Epithelial cell of proximal tubule (primary cell): Measurements from ENCODE around the gene NXN. TPM values are rescaled to one million over a fixed set of nuclear protein-coding genes. Genes with fewer than 3 reads are reported as not detected.
"Not testable (repeated sequence)": the region's sequence is repeated elsewhere in the genome, so short reads cannot be mapped to it uniquely, and the experiment has no call there.

Experiments
- DNase-seq: peaks from one replicate; pipeline ENCODE4 v3.0.0-alpha.2; 2011; ENCODE audit warnings: low read depth
- H3K4me3 ChIP-seq: 2 replicates; pipeline ENCODE4 v1.5.1; 2011; ENCODE audit warnings: low read depth, mild to moderate bottlenecking, low read length
- CTCF ChIP-seq: conservative IDR thresholded peaks from 2 replicates; pipeline ENCODE4 v1.5.1; 2012; ENCODE audit warnings: low read depth, mild to moderate bottlenecking, low read length
- total RNA-seq: library from RNA; depleted of rRNA; stranded (reverse); fragments of >200 nt; gene quantifications from 2 replicates; pipeline ENCODE4 v1.2.3, GENCODE V29; 2015

Gene NXN
- total RNA-seq, 1 donor from 2014 or later, result 31.1 TPM

DNA sequence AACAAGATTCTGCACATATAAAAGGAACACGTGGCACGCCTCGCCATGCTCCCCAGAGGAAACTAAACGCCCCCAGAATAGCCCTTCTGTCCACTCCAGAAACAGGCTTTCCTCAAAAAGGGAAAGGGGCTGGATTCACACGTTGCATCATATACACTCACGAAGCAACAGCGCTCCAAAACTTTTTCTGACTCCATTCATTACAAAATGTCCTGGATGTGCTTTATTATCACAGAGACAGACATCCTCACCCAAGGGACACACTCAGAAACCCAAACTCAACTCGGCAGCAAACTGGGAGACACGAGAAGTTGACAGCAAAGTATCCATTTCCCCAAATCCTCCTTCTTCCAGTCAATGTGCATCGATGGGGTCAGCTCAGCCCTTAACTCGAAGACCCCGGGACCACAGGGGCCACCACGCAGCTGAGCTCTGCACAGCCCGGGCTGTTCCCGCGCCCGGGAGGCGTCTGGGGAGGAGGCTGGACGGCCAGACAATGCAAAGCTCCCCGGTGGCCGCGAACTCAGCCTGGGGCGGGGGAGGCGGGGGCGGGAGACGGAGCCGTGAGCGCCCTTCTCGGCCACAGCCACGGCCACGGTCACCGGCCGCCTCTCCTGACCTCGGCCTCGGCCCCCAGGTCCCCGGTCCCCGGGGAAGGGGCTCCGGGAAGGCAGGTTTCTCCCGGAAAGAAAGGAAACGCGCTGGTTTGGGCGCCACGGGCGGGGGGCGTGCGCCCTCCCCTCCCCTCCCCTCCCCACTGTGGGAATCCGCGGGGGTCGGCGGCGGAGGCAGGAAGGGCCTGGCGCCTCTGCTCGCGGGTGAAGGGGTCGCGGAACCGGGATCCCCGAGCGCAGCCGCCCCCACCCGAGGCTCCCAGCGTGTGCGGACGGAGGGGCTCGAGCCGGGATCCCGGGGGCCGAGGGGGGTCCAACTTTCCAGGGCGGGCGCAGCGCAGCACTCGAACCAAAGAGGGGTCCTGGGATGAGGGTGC lies 1.2 kb downstream of the NXN start:
- TF ChIP-seq CTCF, result no peak
- no peak for DNase-seq
- peak overlapping the region; percentile 74 for H3K4me3 ChIP-seq

DNA sequence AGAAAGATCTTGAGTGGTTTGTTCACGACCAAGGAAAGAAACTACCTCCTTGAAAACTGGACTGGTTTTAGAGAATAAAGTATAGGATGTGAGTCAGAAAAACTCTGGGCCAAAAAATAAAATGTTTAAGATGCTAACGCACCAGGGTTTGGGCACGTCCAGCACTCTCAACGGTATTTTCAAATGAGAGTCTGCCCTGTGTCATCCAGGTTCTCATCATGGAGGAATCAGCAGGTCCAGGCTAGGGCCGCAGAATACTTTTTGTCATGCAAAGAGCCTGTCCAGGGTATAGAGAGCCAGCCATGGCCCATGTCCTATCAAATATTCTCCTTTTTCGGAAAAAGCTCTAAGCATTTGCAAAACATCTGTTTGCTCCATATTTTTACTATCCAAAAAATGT lies 2.4 kb downstream of the NXN start:
- no peak for DNase-seq
- TF ChIP-seq CTCF, result no peak
- H3K4me3 ChIP-seq, result no peak overlapping the region

DNA sequence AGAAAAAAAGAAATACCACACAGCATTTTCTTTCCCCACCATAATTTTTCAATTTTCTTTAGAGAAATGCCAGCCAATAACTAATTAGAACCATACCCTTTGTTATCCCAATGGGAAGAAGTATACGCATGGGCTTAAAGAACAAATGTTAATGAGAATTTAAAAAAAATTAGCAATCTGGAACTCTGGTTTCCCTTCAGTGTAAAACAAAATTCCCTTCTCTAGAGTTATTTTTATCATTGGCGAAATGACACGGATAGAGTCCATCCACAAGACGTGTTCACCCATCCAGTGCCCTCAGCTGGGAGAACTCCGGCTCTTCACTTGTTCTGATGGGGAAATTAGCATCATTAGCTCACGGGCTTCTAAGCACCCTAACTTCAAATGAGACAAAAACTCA lies 3.3 kb downstream of the NXN start:
- DNase-seq, result no peak
- H3K4me3 ChIP-seq, result no peak overlapping the region
- no peak for TF ChIP-seq CTCF

DNA sequence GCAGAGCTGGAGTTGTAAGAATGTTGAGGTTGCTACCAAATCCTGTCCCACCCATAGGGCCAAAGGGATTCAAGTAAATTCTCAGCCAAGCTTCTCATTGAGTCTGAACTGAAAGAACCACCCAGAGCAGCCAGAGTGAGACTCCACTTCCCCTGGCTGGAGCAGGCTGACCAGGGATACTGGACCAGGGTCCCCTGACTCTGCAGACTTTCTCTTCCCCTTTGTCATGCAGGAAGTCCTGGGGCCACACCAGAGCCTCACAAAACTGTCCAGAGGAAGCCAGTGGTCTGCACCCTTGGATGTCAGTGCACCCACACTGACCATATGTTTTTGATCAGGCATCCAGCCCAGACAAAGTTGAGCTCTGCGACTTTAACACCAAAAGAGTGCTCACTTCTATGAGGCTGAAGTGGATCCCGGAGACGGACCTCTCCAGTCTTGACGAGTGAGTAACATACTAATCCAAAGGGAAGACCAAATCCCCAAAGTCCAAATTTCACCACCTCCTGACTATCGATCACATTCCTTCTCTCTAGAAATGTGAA lies 4.1 kb downstream of the NXN start:
- no peak overlapping the region for H3K4me3 ChIP-seq
- TF ChIP-seq CTCF, result no peak
- no peak for DNase-seq

- not testable (repeated sequence) for DNase-seq
Measured at GRCh38 chr17:974778-975177, 4.8 kb downstream of the NXN start.

GRCh38 chr17:973053-973452 lies 6.5 kb downstream of the NXN start:
- H3K4me3 ChIP-seq, result no peak overlapping the region
- DNase-seq, result no peak
- no peak for TF ChIP-seq CTCF

More at GRCh38 chr17:974778-975177, 4.8 kb downstream of the NXN start:
- H3K4me3 ChIP-seq, result not testable (repeated sequence)

- DNase-seq, H3K4me3 ChIP-seq: not testable (repeated sequence)
Measured at GRCh38 chr17:971861-972260, 7.7 kb downstream of the NXN start.

DNA sequence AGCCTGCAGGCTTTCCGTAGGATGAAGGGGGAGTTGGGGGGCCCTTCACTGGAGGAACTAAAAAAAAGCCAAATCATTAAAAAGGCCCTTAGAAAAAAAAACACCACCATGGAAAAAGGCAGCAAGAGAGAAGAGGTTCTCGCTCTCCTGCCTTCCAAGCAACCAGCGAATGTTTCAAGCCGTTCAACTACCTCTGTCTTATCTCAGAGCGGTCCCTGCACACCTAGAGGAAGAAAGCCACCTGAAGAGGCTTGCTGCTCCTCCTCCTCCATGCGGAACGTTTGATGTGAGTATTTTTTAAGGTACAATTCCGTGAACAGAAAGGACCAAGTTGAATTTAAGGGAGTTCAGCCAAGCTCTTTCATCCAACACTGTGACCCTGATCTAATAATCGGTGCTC lies 9.2 kb downstream of the NXN start:
- no peak for TF ChIP-seq CTCF
- no peak for DNase-seq
- peak overlapping the region; percentile 7 for H3K4me3 ChIP-seq
